Hematopoietic multipotent progenitor cell treated with erythropoietin and hydrocortisone succinate and interleukin-3 and kit ligand, for 15 days (in vitro differentiated cells): Measurements from ENCODE around the gene HYCC2.
"Not testable (repeated sequence)": the region's sequence is repeated elsewhere in the genome, so short reads cannot be mapped to it uniquely, and the experiment has no call there.

Experiments used
- DNase-seq: peaks from one replicate; pipeline ENCODE4 v3.0.0-alpha.2; 2015; ENCODE audit warnings: low spot score

HYCC2 gene

DNA sequence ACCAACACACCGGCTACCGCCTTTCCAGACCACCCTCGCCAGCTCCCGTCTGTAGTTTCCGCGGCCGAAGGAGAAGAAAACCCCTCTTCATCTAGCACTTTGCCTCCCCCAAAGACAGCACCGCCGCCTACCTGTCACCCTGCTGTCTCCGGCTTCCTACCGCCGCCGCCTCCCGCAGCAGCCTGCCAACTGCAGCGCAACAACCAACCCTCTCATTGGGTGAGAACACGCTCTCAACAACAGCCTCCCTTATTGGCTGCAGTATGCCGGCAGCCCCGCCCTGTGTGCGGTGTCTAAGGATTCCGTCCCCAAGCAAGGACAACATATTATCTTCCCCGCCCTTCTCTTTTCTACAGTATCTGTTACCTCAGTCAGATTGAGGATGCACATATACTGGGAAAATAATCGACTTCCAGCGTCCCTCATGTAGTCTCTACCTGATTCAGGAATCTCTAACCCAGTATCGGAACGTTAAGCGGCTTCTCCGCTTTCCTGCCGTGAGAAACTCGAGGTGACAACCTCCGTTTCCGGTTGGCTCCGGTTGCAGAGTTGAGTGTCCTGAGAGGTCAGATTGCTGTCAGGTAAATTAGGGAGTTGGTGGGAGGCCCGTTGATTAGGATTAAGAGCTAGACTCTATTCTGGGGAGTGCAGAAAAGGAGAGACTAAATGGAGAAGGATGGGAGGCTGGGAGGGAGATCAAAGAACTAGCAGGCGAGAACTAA is at the start of gene HYCC2, which contains the start of gene NDUFB3:
HYCC2 (minus strand) TSS at position 193 of the 722 bp plus-strand sequence. CDS start 47,662 bp downstream, outside the sequence.
NDUFB3 (plus strand) TSS at position 523 of the 722 bp plus-strand sequence. CDS start 6,882 bp downstream, outside the sequence.
- peak; percentile 97 for DNase-seq

- peak; percentile 52 for DNase-seq
Measured at GRCh38 chr2:201118961-201119854, 47.7 kb upstream of the HYCC2 start.

GRCh38 chr2:201118121-201118960 is 46.9 kb upstream of the HYCC2 start:
- peak; percentile 86 for DNase-seq

GRCh38 chr2:201117735-201118094 is 46.2 kb upstream of the HYCC2 start:
- not testable (repeated sequence) for DNase-seq

GRCh38 chr2:201116959-201117734 is 45.7 kb upstream of the HYCC2 start:
- DNase-seq = peak; percentile 77

DNA sequence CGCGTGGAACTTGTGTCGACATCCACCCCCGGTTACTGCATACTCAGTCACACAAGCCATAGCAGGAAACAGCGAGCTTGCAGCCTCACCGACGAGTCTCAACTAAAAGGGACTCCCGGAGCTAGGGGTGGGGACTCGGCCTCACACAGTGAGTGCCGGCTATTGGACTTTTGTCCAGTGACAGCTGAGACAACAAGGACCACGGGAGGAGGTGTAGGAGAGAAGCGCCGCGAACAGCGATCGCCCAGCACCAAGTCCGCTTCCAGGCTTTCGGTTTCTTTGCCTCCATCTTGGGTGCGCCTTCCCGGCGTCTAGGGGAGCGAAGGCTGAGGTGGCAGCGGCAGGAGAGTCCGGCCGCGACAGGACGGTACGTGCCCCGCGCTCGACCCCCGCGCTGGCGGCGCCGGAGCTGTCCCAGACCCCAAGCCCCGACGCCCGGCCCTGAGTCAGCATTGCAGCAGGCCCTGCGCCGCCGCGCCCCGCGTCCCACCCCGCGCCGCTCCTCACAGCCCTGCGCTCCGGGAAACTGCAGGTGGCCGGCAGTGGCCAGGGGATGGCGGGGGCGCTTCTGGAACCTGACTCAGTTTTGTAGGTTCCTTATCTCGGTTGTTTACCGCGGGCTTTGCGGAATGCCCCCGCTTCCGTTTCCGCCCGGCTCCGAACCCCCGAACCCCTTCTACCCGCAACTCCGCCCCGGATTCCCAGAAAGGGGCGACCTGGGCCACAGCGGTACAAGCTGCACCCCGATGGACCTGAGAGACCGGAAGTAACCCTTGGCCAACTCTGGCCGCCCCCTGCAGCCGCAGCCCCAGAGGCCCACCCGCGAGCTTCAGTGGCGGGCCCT is 44.9 kb upstream of the HYCC2 start, which contains the start of gene CFLAR:
CFLAR (plus strand) TSS at position 50 of the 844 bp plus-strand sequence. CDS start 13,702 bp downstream, outside the sequence.
- peak; percentile 70 for DNase-seq

- no peak for DNase-seq
Measured at GRCh38 chr2:201114846-201115245, 43.4 kb upstream of the HYCC2 start.

- no peak for DNase-seq
Measured at GRCh38 chr2:201114350-201114749, 42.9 kb upstream of the HYCC2 start.

GRCh38 chr2:201111096-201111495 is 39.6 kb upstream of the HYCC2 start:
- DNase-seq = no peak

DNA sequence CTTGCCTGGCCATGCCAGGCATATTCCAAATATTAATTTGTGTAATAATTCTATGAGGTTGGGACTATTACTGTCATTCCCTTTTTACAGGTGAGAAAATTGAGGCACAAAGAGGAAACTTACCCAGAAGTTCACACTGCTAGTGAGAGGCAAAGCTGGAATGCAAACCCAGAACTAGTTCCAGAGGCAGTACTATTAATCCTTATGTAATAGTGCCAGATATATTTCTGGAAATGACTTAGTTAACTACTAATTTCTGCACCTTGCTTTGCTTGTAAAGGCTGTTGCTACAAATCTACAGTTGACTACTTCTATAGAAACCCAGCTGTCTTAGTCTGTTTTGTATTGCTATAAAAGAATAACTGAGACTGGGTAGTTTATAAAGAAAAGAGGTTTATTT is 39.1 kb upstream of the HYCC2 start:
- no peak for DNase-seq

- no peak for DNase-seq
Measured at GRCh38 chr2:201109186-201109585, 37.7 kb upstream of the HYCC2 start.

- no peak for DNase-seq
Measured at GRCh38 chr2:201108341-201108740, 36.9 kb upstream of the HYCC2 start.

DNA sequence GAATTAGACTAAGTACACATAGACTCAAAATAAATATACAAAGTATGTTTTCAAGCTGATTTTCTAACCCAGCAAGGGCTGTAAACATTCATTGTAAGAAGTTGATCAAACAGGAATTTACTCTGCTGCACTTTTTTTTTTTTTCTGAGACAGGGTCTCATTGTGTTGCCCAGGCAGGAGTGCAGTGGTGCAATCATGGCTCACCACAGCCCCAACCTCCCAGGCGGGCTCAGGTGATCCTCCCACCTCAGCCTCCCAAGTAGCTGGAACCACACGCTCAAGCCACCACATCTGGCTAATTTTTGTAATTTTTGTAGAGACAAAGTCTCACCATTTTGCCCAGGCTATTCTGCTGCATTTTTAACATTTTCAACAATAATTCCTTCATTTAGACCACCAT is 36.2 kb upstream of the HYCC2 start:
- DNase-seq = no peak

- DNase-seq = no peak
Measured at GRCh38 chr2:201105759-201106158, 34.3 kb upstream of the HYCC2 start.

DNA sequence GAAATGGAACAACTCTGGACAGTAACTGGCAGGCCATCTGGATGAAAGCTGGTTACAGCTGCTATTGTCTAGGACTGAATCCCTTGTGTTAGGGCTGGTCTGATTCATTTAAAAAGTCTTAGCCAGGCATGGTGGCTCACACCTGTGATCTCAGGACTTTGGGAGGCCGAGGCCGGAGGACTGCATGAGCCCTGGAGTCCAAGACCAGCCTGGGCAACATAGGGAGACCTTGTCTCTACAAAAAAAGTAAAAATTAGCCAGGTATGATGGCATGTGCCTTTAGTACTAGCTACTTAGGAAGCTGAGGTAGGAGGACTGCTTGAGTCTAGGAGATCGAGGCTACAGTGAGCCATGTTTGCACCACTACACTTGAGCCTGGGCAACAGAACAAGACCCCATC is 29.0 kb upstream of the HYCC2 start:
- no peak for DNase-seq

GRCh38 chr2:201093573-201093972 is 22.1 kb upstream of the HYCC2 start:
- no peak for DNase-seq

- DNase-seq = no peak
Measured at GRCh38 chr2:201090574-201090973, 19.1 kb upstream of the HYCC2 start.

DNA sequence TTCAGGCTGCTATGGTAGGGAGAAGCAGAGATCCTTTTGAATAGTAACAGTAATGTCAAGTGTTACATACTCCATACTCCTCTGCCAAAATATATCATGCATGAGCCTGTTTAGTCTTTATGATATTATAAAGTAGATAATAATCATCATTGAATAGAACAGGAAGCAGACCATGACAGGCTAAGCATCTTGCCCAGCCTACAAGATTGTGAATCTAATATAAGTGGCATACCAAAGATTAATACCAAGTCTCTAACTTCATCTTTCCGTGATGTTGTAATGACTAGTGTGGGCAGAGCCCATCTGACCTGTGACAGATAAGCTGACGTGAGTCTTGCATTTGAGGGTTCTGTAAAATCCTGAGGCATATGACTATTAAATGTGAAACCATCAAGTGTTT is 13.4 kb upstream of the HYCC2 start:
- peak; percentile 46 for DNase-seq

DNA sequence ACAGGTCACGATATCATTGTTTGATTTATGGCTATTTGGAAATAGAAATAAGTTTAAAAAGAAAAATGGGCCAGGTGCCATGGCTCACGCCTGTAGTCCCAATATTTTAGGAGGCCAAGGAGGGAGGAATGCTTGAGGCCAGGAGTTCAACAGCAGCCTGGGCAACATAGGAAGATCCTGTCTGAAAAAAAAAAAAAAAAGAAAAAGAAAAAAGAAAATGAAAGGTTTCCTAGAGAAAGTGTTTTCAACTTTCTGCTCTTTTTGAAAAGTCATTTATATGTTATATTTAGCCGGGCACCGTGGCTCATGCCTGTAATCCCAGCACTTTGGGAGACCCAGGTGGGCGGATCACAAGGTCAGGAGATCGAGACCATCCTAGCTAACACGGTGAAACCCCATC is 3.5 kb upstream of the HYCC2 start:
- no peak for DNase-seq

GRCh38 chr2:201073071-201073470 is 1.6 kb upstream of the HYCC2 start:
- DNase-seq = no peak
